H1 (cell line): Measurements from ENCODE around the gene UVRAG. TPM values are rescaled to one million over a fixed set of nuclear protein-coding genes. Genes with fewer than 3 reads are reported as not detected.

Experiments
- CTCF ChIA-PET: fragments of 300-600 bp; sonication (Branson Sonifier 250); formaldehyde crosslinking; loops from one replicate; lab custom pipeline; 2021; ENCODE audit not compliant: partially characterized antibody; lab: Charles Lee
- POLR2A ChIA-PET: fragments of 300-600 bp; sonication (Branson Sonifier 250); formaldehyde crosslinking; loops from one replicate; lab custom pipeline; 2021; ENCODE audit warnings: inconsistent platforms; ENCODE audit not compliant: partially characterized antibody; lab: Charles Lee
- DNase-seq, 2 experiments: peaks; one replicate each; pipeline versions ENCODE4 v3.0.0 to v3.0.0-alpha.2; 2010 to 2022; ENCODE audit warnings: low spot score in 2 of 2, low read depth in 1 of 2, mixed read lengths in 1 of 2
- FAIRE-seq: peaks from 2 replicates; lab custom pipeline; 2011; peaks lifted over from hg19 to GRCh38; lab: Jason Lieb, UNC
- H2AFZ ChIP-seq: 2 replicates; pipeline ENCODE4 v1.8.1; 2012; ENCODE audit warnings: low read length, inconsistent platforms
- H2AK5ac ChIP-seq: 2 replicates; pipeline ENCODE4 v1.6.1; 2013; ENCODE audit warnings: low read depth, low read length
- H2BK120ac ChIP-seq: replicated peaks from 2 replicates; pipeline ENCODE3; 2013; ENCODE audit warnings: low read depth, low read length, inconsistent platforms
- H2BK12ac ChIP-seq: 2 replicates; pipeline ENCODE4 v1.6.1; 2013; ENCODE audit warnings: low read depth, low read length
- H2BK15ac ChIP-seq: 2 replicates; pipeline ENCODE4 v1.6.1; 2013; ENCODE audit warnings: low read length
- H2BK20ac ChIP-seq: 2 replicates; pipeline ENCODE4 v1.6.1; 2013; ENCODE audit warnings: low read length
- H2BK5ac ChIP-seq: 2 replicates; pipeline ENCODE4 v1.6.1; 2013; ENCODE audit warnings: low read depth, low read length
- H3K14ac ChIP-seq: 2 replicates; pipeline ENCODE4 v1.6.1; 2013; ENCODE audit warnings: inconsistent platforms; ENCODE audit not compliant: insufficient read length
- H3K18ac ChIP-seq: 2 replicates; pipeline ENCODE4 v1.6.1; 2013; ENCODE audit warnings: low read length; ENCODE audit errors: extremely low read depth
- H3K23ac ChIP-seq: 2 replicates; pipeline ENCODE4 v1.6.1; 2013; ENCODE audit warnings: inconsistent platforms; ENCODE audit not compliant: insufficient read length
- H3K23me2 ChIP-seq: 2 replicates; pipeline ENCODE4 v1.6.1; 2013; ENCODE audit warnings: low read depth, low read length
- H3K27ac ChIP-seq: 2 replicates; pipeline ENCODE4 v1.6.1; 2011; ENCODE audit warnings: low read depth, low read length, inconsistent platforms
- H3K27me3 ChIP-seq, 4 experiments: replicated peaks in 1 of 4; 1 replicate in 1 of 4; 2 replicates in 3 of 4; pipeline versions ENCODE4 v1.6.1 to v1.8.1; 2011 to 2013; ENCODE audit warnings: low read length in 3 of 4, mild to moderate bottlenecking in 3 of 4, inconsistent platforms in 2 of 4, mixed read lengths in 2 of 4, moderate library complexity in 1 of 4; ENCODE audit not compliant: control insufficient read depth in 3 of 4, insufficient read depth in 3 of 4; ENCODE audit errors: extremely low read depth in 1 of 4
- H3K36me3 ChIP-seq, 4 experiments: 2 replicates each; pipeline versions ENCODE4 v1.6.1 to v1.8.1; 2011 to 2013; ENCODE audit warnings: mild to moderate bottlenecking in 4 of 4, low read length in 3 of 4, moderate library complexity in 2 of 4, control low read depth in 1 of 4, inconsistent platforms in 1 of 4; ENCODE audit not compliant: insufficient read depth in 4 of 4, control insufficient read depth in 2 of 4
- H3K4ac ChIP-seq: replicated peaks from 2 replicates; pipeline ENCODE3; 2013; ENCODE audit warnings: low read length, low read depth, mixed read lengths, inconsistent platforms; ENCODE audit not compliant: insufficient read length
- H3K4me1 ChIP-seq, 4 experiments: replicated peaks in 1 of 4; 1 replicate in 1 of 4; 2 replicates in 3 of 4; pipeline versions ENCODE4 v1.6.1 to v1.8.1; 2011 to 2013; ENCODE audit warnings: low read length in 3 of 4, inconsistent platforms in 2 of 4, mixed read lengths in 1 of 4; ENCODE audit not compliant: insufficient read depth in 4 of 4, control insufficient read depth in 3 of 4
- H3K4me2 ChIP-seq, 2 experiments: 2 replicates each; pipeline versions ENCODE4 v1.6.1 to v1.8.1; 2011 to 2013; ENCODE audit warnings: low read depth in 2 of 2, low read length in 2 of 2, control low read depth in 1 of 2, inconsistent platforms in 1 of 2, mild to moderate bottlenecking in 1 of 2; ENCODE audit not compliant: insufficient read depth in 1 of 2
- H3K4me3 ChIP-seq, 4 experiments: fragments of 200-600, 300-600 bp in 1 of 4; sonication (generic), shearing (Covaris generic), sonication (Bioruptor Twin) in 1 of 4; 2 replicates each; pipeline versions ENCODE4 v1.5.1 to v1.8.1; 2011 to 2016; ENCODE audit warnings: low read length in 4 of 4, low read depth in 3 of 4, control low read depth in 2 of 4, inconsistent platforms in 2 of 4, mild to moderate bottlenecking in 2 of 4, mixed read lengths in 1 of 4, moderate library complexity in 1 of 4; ENCODE audit not compliant: insufficient read depth in 2 of 4; ENCODE audit errors: extremely low read depth in 1 of 4
- H3K56ac ChIP-seq: replicated peaks from 2 replicates; pipeline ENCODE3; 2013; ENCODE audit warnings: low read depth, mild to moderate bottlenecking, mixed read lengths, low read length, inconsistent platforms; ENCODE audit not compliant: insufficient read length
- H3K79me1 ChIP-seq: 2 replicates; pipeline ENCODE4 v1.6.1; 2013; ENCODE audit warnings: low read depth, low read length, control low read depth
- H3K79me2 ChIP-seq, 2 experiments: 2 replicates each; pipeline versions ENCODE4 v1.6.1 to v1.8.1; 2012 to 2013; ENCODE audit warnings: low read length in 2 of 2, mild to moderate bottlenecking in 2 of 2, inconsistent platforms in 1 of 2; ENCODE audit not compliant: insufficient read depth in 2 of 2, control insufficient read depth in 1 of 2
- H3K9ac ChIP-seq, 4 experiments: replicated peaks in 1 of 4; 1 replicate in 1 of 4; 2 replicates in 3 of 4; pipeline versions ENCODE4 v1.6.1 to v1.8.1; 2011 to 2013; ENCODE audit warnings: low read depth in 3 of 4, low read length in 3 of 4, control low read depth in 2 of 4, mild to moderate bottlenecking in 2 of 4, moderate library complexity in 2 of 4, inconsistent platforms in 1 of 4; ENCODE audit errors: extremely low read depth in 1 of 4
- H3K9me3 ChIP-seq, 2 experiments: 2 replicates each; pipeline versions ENCODE4 v1.6.1 to v1.8.1; 2012 to 2013; ENCODE audit warnings: mild to moderate bottlenecking in 2 of 2, moderate library complexity in 2 of 2, control low read depth in 1 of 2, inconsistent platforms in 1 of 2, low read depth in 1 of 2, low read length in 1 of 2, mixed read lengths in 1 of 2; ENCODE audit not compliant: insufficient read depth in 2 of 2
- H4K20me1 ChIP-seq, 2 experiments: replicated peaks in 1 of 2; 2 replicates each; pipeline versions ENCODE3 to v1.8.1; 2011 to 2013; ENCODE audit warnings: inconsistent platforms in 2 of 2, low read length in 2 of 2, mild to moderate bottlenecking in 1 of 2; ENCODE audit not compliant: insufficient read depth in 2 of 2, control insufficient read depth in 1 of 2
- H4K5ac ChIP-seq: 2 replicates; pipeline ENCODE4 v1.6.1; 2013; ENCODE audit warnings: low read length, low read depth, mixed read lengths, inconsistent platforms; ENCODE audit not compliant: insufficient read length
- H4K8ac ChIP-seq: 2 replicates; pipeline ENCODE4 v1.8.0; 2013; ENCODE audit warnings: mild to moderate bottlenecking, moderate library complexity, low read length, inconsistent platforms; ENCODE audit not compliant: insufficient read depth; ENCODE audit errors: extremely low read depth
- H4K91ac ChIP-seq: replicated peaks from 2 replicates; pipeline ENCODE3; 2013; ENCODE audit warnings: low read length, mixed read lengths, inconsistent platforms; ENCODE audit not compliant: insufficient read length
- CBX5 ChIP-seq: fragments of 300-800, 300-1000 bp; sonication (generic); IDR thresholded peaks from 2 replicates; pipeline ENCODE4 v1.7.1; 2016; ENCODE audit warnings: antibody characterized with exemption, low read length, low read depth
- CBX8 ChIP-seq: fragments of 300-800, 300-1000 bp; sonication (generic); IDR thresholded peaks from 2 replicates; pipeline ENCODE4 v1.7.1; 2016; ENCODE audit warnings: low read depth, low read length, borderline replicate concordance
- CHD1 ChIP-seq: IDR thresholded peaks from 2 replicates; pipeline ENCODE4 v1.6.1; 2012; ENCODE audit warnings: low read depth, low read length, improper control_type of control experiment
- GTF2F1 ChIP-seq: IDR thresholded peaks from 2 replicates; pipeline ENCODE4 v1.6.1; 2012; ENCODE audit warnings: low read depth, low read length, improper control_type of control experiment, borderline replicate concordance
- HDAC2 ChIP-seq, 2 experiments: fragments of 300-600 bp in 1 of 2; sonication (generic) in 1 of 2; IDR thresholded peaks; 2 replicates each; pipeline ENCODE4 v1.6.1; 2011 to 2012; ENCODE audit warnings: low read depth in 2 of 2, low read length in 2 of 2, mild to moderate bottlenecking in 2 of 2, moderate library complexity in 2 of 2, borderline replicate concordance in 1 of 2, inconsistent platforms in 1 of 2
- HDAC6 ChIP-seq: IDR thresholded peaks from one replicate; pipeline ENCODE4 v1.7.1; 2012; ENCODE audit warnings: low read depth, mild to moderate bottlenecking, inconsistent platforms, low read length, moderate library complexity
- JUN ChIP-seq: IDR thresholded peaks from 2 replicates; pipeline ENCODE4 v1.6.1; 2011; ENCODE audit warnings: low read depth, mild to moderate bottlenecking, improper control_type of control experiment, low read length
- JUND ChIP-seq: IDR thresholded peaks from 2 replicates; pipeline ENCODE4 v1.6.1; 2011; ENCODE audit warnings: mild to moderate bottlenecking, improper control_type of control experiment, low read length
- POLR2AphosphoS5 ChIP-seq: IDR thresholded peaks from 2 replicates; pipeline ENCODE4 v1.6.1; 2011; ENCODE audit warnings: low read depth, low read length
- TEAD4 ChIP-seq: IDR thresholded peaks from 2 replicates; pipeline ENCODE4 v1.6.1; 2012; ENCODE audit warnings: low read depth, low read length, inconsistent platforms, mixed read lengths
- WGBS, 2 experiments: shearing (Covaris generic) in 1 of 2; methylation state at CpG; one replicate each; pipeline versions ENCODE4 v1.1.6 to v1.1.7; 2013 to 2015; ENCODE audit warnings: low lambda C conversion rate in 2 of 2, mixed read lengths in 2 of 2, inconsistent platforms in 1 of 2, low coverage in 1 of 2, missing lambda C conversion rate in 1 of 2; ENCODE audit not compliant: insufficient replicate concordance in 2 of 2, insufficient coverage in 1 of 2, insufficient read length in 1 of 2; ENCODE audit errors: extremely low coverage in 1 of 2, missing lambda C conversion rate in 1 of 2; 5-methylcytosine and 5-hydroxymethylcytosine counted together
- polyA plus RNA-seq, 7 experiments: library from polyadenylated mRNA; depleted of rRNA in 3 of 7; stranded (reverse) in 5 of 7; unstranded in 2 of 7; fragments of >200 nt in 5 of 7; fragments of 200-250 nt in 2 of 7; gene quantifications; 1 replicate in 5 of 7; 2 replicates in 1 of 7; 4 replicates in 1 of 7; pipeline versions ENCODE4 v1.2.1 to v1.2.3, GENCODE V29; 2011 to 2013; ENCODE audit warnings: missing spikeins in 2 of 7, mixed read lengths in 2 of 7
- total RNA-seq: library from RNA; stranded (reverse); fragmentation: NEBNext Ultra II Directional; extraction: Animal tissue kit (Norgen Biotek cat#: 25700); gene quantifications from 2 replicates; pipeline ENCODE4 v1.2.1, GENCODE V29; 2021

Gene UVRAG
- total and polyA plus RNA-seq, 2 of the 8 experiments (the other 6 are each of a cell fraction or from before 2014, with no cell fraction given), result 5.5 to 14.7 TPM

DNA sequence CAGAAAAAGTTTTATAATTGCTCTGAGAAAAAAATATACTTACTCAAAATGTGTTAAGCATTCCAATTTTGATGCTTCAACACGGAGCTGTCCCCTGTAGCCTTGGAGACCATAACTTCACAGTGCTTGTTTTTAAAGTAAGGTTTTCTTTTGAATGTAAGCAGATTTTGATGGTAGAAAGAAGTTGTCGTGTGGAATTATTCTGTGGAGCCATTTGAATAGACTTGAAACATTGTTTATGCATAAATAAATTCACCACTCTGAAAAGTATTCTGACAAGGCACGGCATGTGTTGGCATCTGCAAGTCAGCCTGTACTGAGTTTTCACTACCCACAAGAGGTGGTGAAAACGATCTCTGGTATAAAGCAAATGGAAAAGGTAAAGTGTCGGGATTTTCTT, 115.5 kb downstream of the UVRAG start:
- Histone ChIP-seq H2BK20ac (no peak overlapping the region), H4K5ac (no peak overlapping the region), H4K91ac (no peak overlapping the region), H3K27me3 (no peaks in the 10 kb centered on the region), H2AK5ac (no peak overlapping the region), H3K4me1 (no peaks in the 10 kb centered on the region), H3K9me3 (no peaks in the 10 kb centered on the region), H2BK12ac (no peak overlapping the region), H4K20me1 (peaks cover 0 to 1% of the 10 kb centered on the region in 2 experiments), H2AFZ (no peak overlapping the region), H3K14ac (no peak overlapping the region), H3K4ac (no peak overlapping the region), H4K8ac (no peak overlapping the region), H2BK120ac (no peak overlapping the region), H3K18ac (no peak overlapping the region), H3K36me3 (no peaks in the 10 kb centered on the region; a peak in 1 of 8 replicates), H3K56ac (no peak overlapping the region), H3K9ac (no peak overlapping the region), H3K27ac (no peak overlapping the region), H2BK15ac (no peak overlapping the region), H3K23ac (no peak overlapping the region), H3K4me3 (no peak overlapping the region), H3K79me2 (no peaks in the 10 kb centered on the region), H2BK5ac (no peak overlapping the region), H3K23me2 (no peaks in the 10 kb centered on the region), H3K4me2 (no peak overlapping the region), H3K79me1 (no peaks in the 10 kb centered on the region)
- WGBS, 2 experiments, result 88% methylated on average over 5 of the region's 5 CpGs; no CpG with 5 or more reads in 1 of the 2 experiments
- DNase-seq (no peak), FAIRE-seq (no peak)
- no peak for TF ChIP-seq POLR2AphosphoS5
- TF ChIP-seq JUND, result no peak
- no peak for TF ChIP-seq HDAC6
- TF ChIP-seq HDAC2 (IDR thresholded peaks at IDR 0.05; ENCODE audit: borderline replicate concordance in 1 of 2, low read depth in 2 of 2, low read length in 2 of 2), result no peak
- TF ChIP-seq JUN, result no peak
- TF ChIP-seq TEAD4, result no peak
- no peak for TF ChIP-seq CHD1
- TF ChIP-seq GTF2F1, result no peak
- no peak for TF ChIP-seq CBX5
- no peak for TF ChIP-seq CBX8
- ChIA-PET POLR2A (interaction anchor here (0.8 kb wide), 1 partner anchor 49 kb away, joined by 3 read pairs; no protein-coding TSS in a partner anchor), CTCF (interaction anchor here (1.1 kb wide), 1 partner anchor 261 kb away, joined by 3 read pairs; no protein-coding TSS in a partner anchor)
